GM12878 (cell line): ENCODE results near the gene KCNAB3. TPM values are rescaled to one million over a fixed set of nuclear protein-coding genes. Genes with fewer than 3 reads are reported as not detected.
A peak's percentile ranks its signal among the peaks of the same experiment; 100 is the strongest.

Source experiments
- ASH2L ChIP-seq: fragments of 300-600, 200-600 bp; sonication (generic); IDR thresholded peaks from 2 replicates; pipeline ENCODE4 v1.6.1; 2017; ENCODE audit warnings: low read depth, mild to moderate bottlenecking, borderline replicate concordance
- BCL11A ChIP-seq: IDR thresholded peaks from 2 replicates; pipeline ENCODE4 v1.6.1; 2011; ENCODE audit warnings: low read depth, low read length
- CHD1 ChIP-seq: IDR thresholded peaks from 2 replicates; pipeline ENCODE4 v1.6.1; 2012; ENCODE audit warnings: low read depth, low read length, improper control_type of control experiment
- GABPA ChIP-seq: IDR thresholded peaks from 2 replicates; pipeline ENCODE4 v1.6.1; 2014; ENCODE audit warnings: antibody characterized with exemption, low read depth, mild to moderate bottlenecking, inconsistent platforms
- JUND ChIP-seq: IDR thresholded peaks from 2 replicates; pipeline ENCODE4 v1.6.1; 2012; ENCODE audit warnings: low read depth, mild to moderate bottlenecking, low read length, improper control_type of control experiment, moderate library complexity
- NKRF ChIP-seq: fragments of 450-650 bp; conservative IDR thresholded peaks from 2 replicates; pipeline ENCODE4 v1.6.1; 2017; ENCODE audit warnings: mild to moderate bottlenecking, moderate library complexity
- PRDM15 ChIP-seq: fragments of 450-650 bp; formaldehyde crosslinking; IDR thresholded peaks from 2 replicates; pipeline ENCODE4 v1.4.0; 2020; ENCODE audit warnings: mild to moderate bottlenecking, moderate library complexity
- polyA plus RNA-seq, 11 experiments: library from polyadenylated mRNA; depleted of rRNA in 4 of 11; unstranded in 6 of 11; stranded (reverse) in 5 of 11; fragments of >200 nt; fragmentation: Nextera tagmentation in 4 of 11; fragmentation: Illumina TruSeq in 1 of 11; extraction: Ambion mirVana in 4 of 11; extraction: Trizol in 1 of 11; gene quantifications; 1 replicate in 1 of 11; 2 replicates in 10 of 11; pipeline versions ENCODE4 v1.2.1 to v1.2.3, GENCODE V29; 2011 to 2016; ENCODE audit warnings: inconsistent platforms in 2 of 11, missing spikeins in 2 of 11, low read depth in 1 of 11
- total RNA-seq, 4 experiments: library from RNA; depleted of rRNA in 3 of 4; stranded (reverse); fragments of >200 nt in 3 of 4; fragmentation: Illumina TruSeq in 1 of 4; extraction: Trizol in 1 of 4; gene quantifications; 2 replicates each; pipeline versions ENCODE4 v1.2.1 to v1.2.3, GENCODE V29; 2013 to 2021
- TF ChIP-seq, protein P1 (sequence below): IDR thresholded peaks from 2 replicates; pipeline ENCODE4 v1.6.1; 2012; ENCODE audit warnings: improper control_type of control experiment, low read depth, low read length; ENCODE audit not compliant: insufficient replicate concordance
- TF ChIP-seq, protein P2 (sequence below): IDR thresholded peaks from 2 replicates; pipeline ENCODE4 v1.6.1; 2012; ENCODE audit warnings: low read depth, low read length, improper control_type of control experiment
- TF ChIP-seq, protein P3 (sequence below): fragments of 450-650 bp; IDR thresholded peaks from 2 replicates; pipeline ENCODE4 v1.6.1; 2017; ENCODE audit warnings: mild to moderate bottlenecking, low read depth, inconsistent platforms; ENCODE audit not compliant: poor library complexity, severe bottlenecking
- TF ChIP-seq, protein P4 (sequence below): fragments of 450-650 bp; IDR thresholded peaks from 2 replicates; pipeline ENCODE4 v1.6.1; 2016; ENCODE audit warnings: mild to moderate bottlenecking

KCNAB3 gene
- total and polyA plus RNA-seq, 10 of the 15 experiments (the other 5 are each of a cell fraction or from before 2014, with no cell fraction given) = 0.22 to 7.9 (median 1.8) TPM

GRCh38 chr17:7915611-7916384 is 13.9 kb downstream of the KCNAB3 start, which contains the start of gene RNF227 (continued):
- TF ChIP-seq, protein P1, sequence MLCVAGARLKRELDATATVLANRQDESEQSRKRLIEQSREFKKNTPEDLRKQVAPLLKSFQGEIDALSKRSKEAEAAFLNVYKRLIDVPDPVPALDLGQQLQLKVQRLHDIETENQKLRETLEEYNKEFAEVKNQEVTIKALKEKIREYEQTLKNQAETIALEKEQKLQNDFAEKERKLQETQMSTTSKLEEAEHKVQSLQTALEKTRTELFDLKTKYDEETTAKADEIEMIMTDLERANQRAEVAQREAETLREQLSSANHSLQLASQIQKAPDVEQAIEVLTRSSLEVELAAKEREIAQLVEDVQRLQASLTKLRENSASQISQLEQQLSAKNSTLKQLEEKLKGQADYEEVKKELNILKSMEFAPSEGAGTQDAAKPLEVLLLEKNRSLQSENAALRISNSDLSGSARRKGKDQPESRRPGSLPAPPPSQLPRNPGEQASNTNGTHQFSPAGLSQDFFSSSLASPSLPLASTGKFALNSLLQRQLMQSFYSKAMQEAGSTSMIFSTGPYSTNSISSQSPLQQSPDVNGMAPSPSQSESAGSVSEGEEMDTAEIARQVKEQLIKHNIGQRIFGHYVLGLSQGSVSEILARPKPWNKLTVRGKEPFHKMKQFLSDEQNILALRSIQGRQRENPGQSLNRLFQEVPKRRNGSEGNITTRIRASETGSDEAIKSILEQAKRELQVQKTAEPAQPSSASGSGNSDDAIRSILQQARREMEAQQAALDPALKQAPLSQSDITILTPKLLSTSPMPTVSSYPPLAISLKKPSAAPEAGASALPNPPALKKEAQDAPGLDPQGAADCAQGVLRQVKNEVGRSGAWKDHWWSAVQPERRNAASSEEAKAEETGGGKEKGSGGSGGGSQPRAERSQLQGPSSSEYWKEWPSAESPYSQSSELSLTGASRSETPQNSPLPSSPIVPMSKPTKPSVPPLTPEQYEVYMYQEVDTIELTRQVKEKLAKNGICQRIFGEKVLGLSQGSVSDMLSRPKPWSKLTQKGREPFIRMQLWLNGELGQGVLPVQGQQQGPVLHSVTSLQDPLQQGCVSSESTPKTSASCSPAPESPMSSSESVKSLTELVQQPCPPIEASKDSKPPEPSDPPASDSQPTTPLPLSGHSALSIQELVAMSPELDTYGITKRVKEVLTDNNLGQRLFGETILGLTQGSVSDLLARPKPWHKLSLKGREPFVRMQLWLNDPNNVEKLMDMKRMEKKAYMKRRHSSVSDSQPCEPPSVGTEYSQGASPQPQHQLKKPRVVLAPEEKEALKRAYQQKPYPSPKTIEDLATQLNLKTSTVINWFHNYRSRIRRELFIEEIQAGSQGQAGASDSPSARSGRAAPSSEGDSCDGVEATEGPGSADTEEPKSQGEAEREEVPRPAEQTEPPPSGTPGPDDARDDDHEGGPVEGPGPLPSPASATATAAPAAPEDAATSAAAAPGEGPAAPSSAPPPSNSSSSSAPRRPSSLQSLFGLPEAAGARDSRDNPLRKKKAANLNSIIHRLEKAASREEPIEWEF = no peak
- no peak for TF ChIP-seq JUND
- no peak for TF ChIP-seq PRDM15 (CRISPR knock-in tag)
- no peak for TF ChIP-seq BCL11A
- TF ChIP-seq NKRF = peak; percentile 95
- TF ChIP-seq, protein P2, sequence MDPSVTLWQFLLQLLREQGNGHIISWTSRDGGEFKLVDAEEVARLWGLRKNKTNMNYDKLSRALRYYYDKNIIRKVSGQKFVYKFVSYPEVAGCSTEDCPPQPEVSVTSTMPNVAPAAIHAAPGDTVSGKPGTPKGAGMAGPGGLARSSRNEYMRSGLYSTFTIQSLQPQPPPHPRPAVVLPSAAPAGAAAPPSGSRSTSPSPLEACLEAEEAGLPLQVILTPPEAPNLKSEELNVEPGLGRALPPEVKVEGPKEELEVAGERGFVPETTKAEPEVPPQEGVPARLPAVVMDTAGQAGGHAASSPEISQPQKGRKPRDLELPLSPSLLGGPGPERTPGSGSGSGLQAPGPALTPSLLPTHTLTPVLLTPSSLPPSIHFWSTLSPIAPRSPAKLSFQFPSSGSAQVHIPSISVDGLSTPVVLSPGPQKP = no peak
- TF ChIP-seq ASH2L = no peak
- no peak for TF ChIP-seq CHD1
- no peak for TF ChIP-seq GABPA
- TF ChIP-seq, protein P3, sequence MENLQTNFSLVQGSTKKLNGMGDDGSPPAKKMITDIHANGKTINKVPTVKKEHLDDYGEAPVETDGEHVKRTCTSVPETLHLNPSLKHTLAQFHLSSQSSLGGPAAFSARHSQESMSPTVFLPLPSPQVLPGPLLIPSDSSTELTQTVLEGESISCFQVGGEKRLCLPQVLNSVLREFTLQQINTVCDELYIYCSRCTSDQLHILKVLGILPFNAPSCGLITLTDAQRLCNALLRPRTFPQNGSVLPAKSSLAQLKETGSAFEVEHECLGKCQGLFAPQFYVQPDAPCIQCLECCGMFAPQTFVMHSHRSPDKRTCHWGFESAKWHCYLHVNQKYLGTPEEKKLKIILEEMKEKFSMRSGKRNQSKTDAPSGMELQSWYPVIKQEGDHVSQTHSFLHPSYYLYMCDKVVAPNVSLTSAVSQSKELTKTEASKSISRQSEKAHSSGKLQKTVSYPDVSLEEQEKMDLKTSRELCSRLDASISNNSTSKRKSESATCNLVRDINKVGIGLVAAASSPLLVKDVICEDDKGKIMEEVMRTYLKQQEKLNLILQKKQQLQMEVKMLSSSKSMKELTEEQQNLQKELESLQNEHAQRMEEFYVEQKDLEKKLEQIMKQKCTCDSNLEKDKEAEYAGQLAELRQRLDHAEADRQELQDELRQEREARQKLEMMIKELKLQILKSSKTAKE = no peak
- TF ChIP-seq, protein P4, sequence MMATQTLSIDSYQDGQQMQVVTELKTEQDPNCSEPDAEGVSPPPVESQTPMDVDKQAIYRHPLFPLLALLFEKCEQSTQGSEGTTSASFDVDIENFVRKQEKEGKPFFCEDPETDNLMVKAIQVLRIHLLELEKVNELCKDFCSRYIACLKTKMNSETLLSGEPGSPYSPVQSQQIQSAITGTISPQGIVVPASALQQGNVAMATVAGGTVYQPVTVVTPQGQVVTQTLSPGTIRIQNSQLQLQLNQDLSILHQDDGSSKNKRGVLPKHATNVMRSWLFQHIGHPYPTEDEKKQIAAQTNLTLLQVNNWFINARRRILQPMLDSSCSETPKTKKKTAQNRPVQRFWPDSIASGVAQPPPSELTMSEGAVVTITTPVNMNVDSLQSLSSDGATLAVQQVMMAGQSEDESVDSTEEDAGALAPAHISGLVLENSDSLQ = no peak
